Osteoblast (primary cell): ENCODE results near the gene AOAH. TPM values are rescaled to one million over a fixed set of nuclear protein-coding genes. Genes with fewer than 3 reads are reported as not detected.

Source experiments
- DNase-seq: peaks from one replicate; pipeline ENCODE4 v3.0.0; 2011; ENCODE audit warnings: low spot score, mixed read lengths; ENCODE audit not compliant: insufficient read length; ENCODE audit errors: missing footprints
- H2AFZ ChIP-seq: 2 replicates; pipeline ENCODE4 v1.6.0; 2011; ENCODE audit warnings: mild to moderate bottlenecking, low read length
- H3K27ac ChIP-seq: 2 replicates; pipeline ENCODE4 v1.5.1; 2011; ENCODE audit warnings: mild to moderate bottlenecking, low read depth, low read length, moderate library complexity
- H3K27me3 ChIP-seq: 2 replicates; pipeline ENCODE4 v1.6.0; 2012; ENCODE audit warnings: mild to moderate bottlenecking, control low read depth, inconsistent platforms, low read length, moderate library complexity; ENCODE audit not compliant: insufficient read depth
- H3K36me3 ChIP-seq: 2 replicates; pipeline ENCODE4 v1.5.1; 2011; ENCODE audit warnings: mild to moderate bottlenecking, low read length, control low read depth, moderate library complexity; ENCODE audit not compliant: insufficient read depth
- H3K4me1 ChIP-seq: 2 replicates; pipeline ENCODE4 v1.5.1; 2011; ENCODE audit warnings: mild to moderate bottlenecking, low read length, control low read depth, moderate library complexity; ENCODE audit not compliant: insufficient read depth
- H3K4me2 ChIP-seq: 2 replicates; pipeline ENCODE4 v1.6.0; 2011; ENCODE audit warnings: mild to moderate bottlenecking, low read length; ENCODE audit not compliant: insufficient read depth
- H3K4me3 ChIP-seq: fragments of 200-600 bp; sonication (generic); 3 replicates; pipeline ENCODE4 v1.5.1; 2012; ENCODE audit warnings: mild to moderate bottlenecking, low read length, inconsistent platforms; ENCODE audit not compliant: insufficient read depth
- H3K79me2 ChIP-seq: 2 replicates; pipeline ENCODE4 v1.6.0; 2012; ENCODE audit warnings: mild to moderate bottlenecking, low read length, control low read depth, inconsistent platforms; ENCODE audit not compliant: insufficient read depth
- H3K9me3 ChIP-seq: 2 replicates; pipeline ENCODE4 v1.5.1; 2011; ENCODE audit warnings: low read depth, low read length, control low read depth
- H4K20me1 ChIP-seq: 2 replicates; pipeline ENCODE4 v1.6.0; 2012; ENCODE audit warnings: mild to moderate bottlenecking, low read length, control low read depth; ENCODE audit not compliant: insufficient read depth
- total RNA-seq: library from RNA; depleted of rRNA; stranded (reverse); fragments of >200 nt; gene quantifications from 2 replicates; pipeline ENCODE4 v1.2.3, GENCODE V29; 2012
- TF ChIP-seq, protein P1 (sequence below): IDR thresholded peaks from 2 replicates; pipeline ENCODE4 v1.5.1; 2011; ENCODE audit warnings: mild to moderate bottlenecking, low read depth, low read length, moderate library complexity; ENCODE audit errors: extremely low read depth

The AOAH gene
- total RNA-seq, 1 donor, result under 0.01 TPM

GRCh38 chr7:36692456-36692855 lies 31.8 kb downstream of the AOAH start:
- Histone ChIP-seq H2AFZ (no peak overlapping the region), H3K27me3 (no peaks in the 10 kb centered on the region), H3K27ac (no peak overlapping the region), H3K4me1 (no peaks in the 10 kb centered on the region), H3K36me3 (no peaks in the 10 kb centered on the region), H3K79me2 (no peaks in the 10 kb centered on the region), H3K4me3 (no peak overlapping the region), H4K20me1 (no peaks in the 10 kb centered on the region), H3K9me3 (no peaks in the 10 kb centered on the region), H3K4me2 (no peak overlapping the region)
- TF ChIP-seq, protein P1, sequence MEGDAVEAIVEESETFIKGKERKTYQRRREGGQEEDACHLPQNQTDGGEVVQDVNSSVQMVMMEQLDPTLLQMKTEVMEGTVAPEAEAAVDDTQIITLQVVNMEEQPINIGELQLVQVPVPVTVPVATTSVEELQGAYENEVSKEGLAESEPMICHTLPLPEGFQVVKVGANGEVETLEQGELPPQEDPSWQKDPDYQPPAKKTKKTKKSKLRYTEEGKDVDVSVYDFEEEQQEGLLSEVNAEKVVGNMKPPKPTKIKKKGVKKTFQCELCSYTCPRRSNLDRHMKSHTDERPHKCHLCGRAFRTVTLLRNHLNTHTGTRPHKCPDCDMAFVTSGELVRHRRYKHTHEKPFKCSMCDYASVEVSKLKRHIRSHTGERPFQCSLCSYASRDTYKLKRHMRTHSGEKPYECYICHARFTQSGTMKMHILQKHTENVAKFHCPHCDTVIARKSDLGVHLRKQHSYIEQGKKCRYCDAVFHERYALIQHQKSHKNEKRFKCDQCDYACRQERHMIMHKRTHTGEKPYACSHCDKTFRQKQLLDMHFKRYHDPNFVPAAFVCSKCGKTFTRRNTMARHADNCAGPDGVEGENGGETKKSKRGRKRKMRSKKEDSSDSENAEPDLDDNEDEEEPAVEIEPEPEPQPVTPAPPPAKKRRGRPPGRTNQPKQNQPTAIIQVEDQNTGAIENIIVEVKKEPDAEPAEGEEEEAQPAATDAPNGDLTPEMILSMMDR, result no peak
- no peak for DNase-seq

DNA sequence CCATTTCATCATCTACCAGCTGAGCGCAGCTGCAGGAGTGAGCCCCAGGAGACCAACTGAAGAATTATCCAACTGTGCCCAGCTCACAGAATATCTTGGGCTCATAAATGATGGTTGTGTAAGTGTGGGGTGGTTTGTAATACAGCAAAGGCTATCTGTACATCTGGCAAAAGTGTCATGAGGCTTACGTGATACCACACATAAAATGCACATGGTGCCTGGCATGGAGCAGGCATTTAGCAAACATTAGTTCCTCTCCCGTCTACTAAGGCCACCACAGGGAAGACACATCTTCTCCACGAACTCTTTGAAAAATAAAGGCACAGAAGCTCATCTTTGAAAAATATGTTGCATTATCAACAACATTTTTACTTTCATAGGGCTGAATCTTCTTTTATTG lies 32.3 kb downstream of the AOAH start:
- no peak for DNase-seq
- no peak overlapping the region for H3K4me3 ChIP-seq
- no peak overlapping the region for H3K27ac ChIP-seq
- no peaks in the 10 kb centered on the region for H4K20me1 ChIP-seq
- H2AFZ ChIP-seq, result no peak overlapping the region
- H3K4me2 ChIP-seq, result no peak overlapping the region
- H3K79me2 ChIP-seq, result no peaks in the 10 kb centered on the region
- no peaks in the 10 kb centered on the region for H3K9me3 ChIP-seq
- no peaks in the 10 kb centered on the region for H3K4me1 ChIP-seq
- no peaks in the 10 kb centered on the region for H3K36me3 ChIP-seq
- no peaks in the 10 kb centered on the region for H3K27me3 ChIP-seq
- TF ChIP-seq, protein P1, result no peak

GRCh38 chr7:36690514-36691187 lies 33.6 kb downstream of the AOAH start:
- Histone ChIP-seq H3K27me3 (no peaks in the 10 kb centered on the region), H2AFZ (no peak overlapping the region), H3K79me2 (no peaks in the 10 kb centered on the region), H3K4me1 (no peaks in the 10 kb centered on the region), H3K27ac (no peak overlapping the region), H3K4me2 (no peak overlapping the region), H4K20me1 (no peaks in the 10 kb centered on the region), H3K4me3 (no peak overlapping the region), H3K9me3 (no peaks in the 10 kb centered on the region), H3K36me3 (no peaks in the 10 kb centered on the region)
- no peak for DNase-seq
- TF ChIP-seq, protein P1, result no peak

GRCh38 chr7:36690041-36690440 lies 34.3 kb downstream of the AOAH start:
- H3K36me3 ChIP-seq, result no peaks in the 10 kb centered on the region
- H3K27me3 ChIP-seq, result no peaks in the 10 kb centered on the region
- no peaks in the 10 kb centered on the region for H3K79me2 ChIP-seq
- H3K4me3 ChIP-seq, result no peak overlapping the region
- no peaks in the 10 kb centered on the region for H3K4me1 ChIP-seq
- no peaks in the 10 kb centered on the region for H3K9me3 ChIP-seq
- TF ChIP-seq, protein P1, result no peak
- no peak overlapping the region for H3K27ac ChIP-seq
- no peak overlapping the region for H3K4me2 ChIP-seq
- H4K20me1 ChIP-seq, result no peaks in the 10 kb centered on the region
- DNase-seq, result no peak
- H2AFZ ChIP-seq, result no peak overlapping the region
